ENCODE results near the gene CRIP2.

- TF ChIP-seq CTCF (IDR thresholded peaks at IDR 0.05; ENCODE audit: low read depth, low read length) = no peak
- no peak for TF ChIP-seq EZH2phosphoT487 (IDR thresholded peaks at IDR 0.05; ENCODE audit: low read depth)
Observed at GRCh38 chr14:105499256-105500035, 24.8 kb downstream of the CRIP2 start.

Measured in OCI-LY3 (cell line).